ENCODE measurements around the gene SCN5A.

The SCN5A gene

GRCh38 chr3:38608961-38609360 is 40.5 kb downstream of the SCN5A start:
- no peak for DNase-seq
- intact Hi-C loops (cut with DNase I): no loop called here

GRCh38 chr3:38608086-38608775 is 41.3 kb downstream of the SCN5A start:
- peak in 1 of 42 donors; percentile 26 for DNase-seq
- intact Hi-C loops (cut with DNase I): no loop called here

- intact Hi-C loops (cut with DNase I): no loop called here
- peak in 2 of 42 donors; percentile 1 to 25 for DNase-seq
Observed at GRCh38 chr3:38606561-38606960, 42.9 kb downstream of the SCN5A start.

GRCh38 chr3:38605981-38606380 is 43.5 kb downstream of the SCN5A start:
- peak in 1 of 42 donors; percentile 12 for DNase-seq
- intact Hi-C loops (cut with DNase I): no loop called here

- intact Hi-C loops (cut with DNase I): no loop called here
- DNase-seq: peak in 1 of 42 donors; percentile 12
Observed at GRCh38 chr3:38604246-38604645, 45.2 kb downstream of the SCN5A start.

- DNase-seq: peak in 1 of 42 donors; percentile 25
- intact Hi-C loops (cut with DNase I): no loop called here
Observed at GRCh38 chr3:38603731-38604131, 45.8 kb downstream of the SCN5A start.

- intact Hi-C loops (cut with DNase I): no loop called here
- DNase-seq: no peak
Observed at GRCh38 chr3:38602576-38603250, 46.8 kb downstream of the SCN5A start.

GRCh38 chr3:38601956-38602550 is 47.4 kb downstream of the SCN5A start:
- no peak for DNase-seq
- intact Hi-C loops (cut with DNase I): no loop called here

GRCh38 chr3:38600551-38600950 is 48.9 kb downstream of the SCN5A start:
- DNase-seq: no peak
- intact Hi-C loops (cut with DNase I): no loop called here

GRCh38 chr3:38599886-38600285 is 49.6 kb downstream of the SCN5A start:
- DNase-seq: no peak
- intact Hi-C loops (cut with DNase I): no loop called here

- DNase-seq: peak in 1 of 42 donors; percentile 2
- intact Hi-C loops (cut with DNase I): no loop called here
Observed at GRCh38 chr3:38598791-38599190, 50.7 kb downstream of the SCN5A start.

- DNase-seq: peak in 1 of 42 donors; percentile 13
Observed at GRCh38 chr3:38597502-38598060, 51.9 kb downstream of the SCN5A start.

GRCh38 chr3:38595393-38595792 is 54.1 kb downstream of the SCN5A start:
- intact Hi-C loops (cut with DNase I): no loop called here
- DNase-seq: no peak

More at GRCh38 chr3:38597502-38598060, 51.9 kb downstream of the SCN5A start:
- intact Hi-C loops (cut with DNase I): no loop called here

- peak in 10 of 42 donors; percentile 3 to 32 (median 15) for DNase-seq
- intact Hi-C loops (cut with DNase I): no loop called here
Observed at GRCh38 chr3:38590521-38590920, 59.0 kb downstream of the SCN5A start.

GRCh38 chr3:38588995-38589937 is 60.2 kb downstream of the SCN5A start:
- DNase-seq: peak in 14 of 42 donors; percentile 2 to 27 (median 8)
- intact Hi-C loops (cut with DNase I): no loop called here

- intact Hi-C loops (cut with DNase I): no loop called here
- peak in 16 of 42 donors; percentile 6 to 37 (median 10) for DNase-seq
Observed at GRCh38 chr3:38588371-38588971, 61.0 kb downstream of the SCN5A start.

- intact Hi-C loops (cut with DNase I): no loop called here
- DNase-seq: peak in 15 of 42 donors; percentile 5 to 39 (median 16)
Observed at GRCh38 chr3:38587548-38588131, 61.8 kb downstream of the SCN5A start.

Measured in head of caudate nucleus (tissue), 42 donors.